Renal pelvis (tissue), 4 donors: ENCODE data around the gene ACAD11. TPM values are rescaled to one million over a fixed set of nuclear protein-coding genes. Genes with fewer than 3 reads are reported as not detected.

ENCODE experiments used
- DNase-seq: peaks from one replicate; pipeline ENCODE4 v3.0.0-alpha.2; 2013
- polyA plus RNA-seq, 3 donors: library from polyadenylated mRNA; unstranded; fragments of 120-200 nt; gene quantifications; one replicate each; pipeline ENCODE4 v1.2.1, GENCODE V29; 2013; ENCODE audit not compliant: insufficient read length in 3 of 3

Gene ACAD11
- polyA plus RNA-seq, 3 donors = 35.5 to 63.4 (median 50.5) TPM

DNA sequence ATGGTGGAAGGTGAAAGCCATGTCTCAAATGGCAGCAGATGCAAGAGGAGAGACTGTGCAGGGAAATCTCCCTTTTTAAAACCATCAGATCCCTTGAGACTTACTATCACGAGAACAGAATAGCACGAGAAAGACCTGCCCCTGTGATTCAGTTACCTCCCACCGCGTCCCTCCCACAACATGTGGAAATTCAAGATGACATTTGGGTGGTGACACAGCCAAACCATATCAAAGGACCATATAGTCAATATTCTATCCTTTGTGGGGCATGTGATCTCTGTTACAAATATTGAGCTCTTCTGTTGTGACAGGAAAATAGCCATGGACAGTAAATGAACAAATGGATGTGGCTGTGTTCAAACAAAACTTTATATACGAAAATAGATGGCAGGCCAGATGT is 139.7 kb downstream of the ACAD11 start:
- no peak for DNase-seq

DNA sequence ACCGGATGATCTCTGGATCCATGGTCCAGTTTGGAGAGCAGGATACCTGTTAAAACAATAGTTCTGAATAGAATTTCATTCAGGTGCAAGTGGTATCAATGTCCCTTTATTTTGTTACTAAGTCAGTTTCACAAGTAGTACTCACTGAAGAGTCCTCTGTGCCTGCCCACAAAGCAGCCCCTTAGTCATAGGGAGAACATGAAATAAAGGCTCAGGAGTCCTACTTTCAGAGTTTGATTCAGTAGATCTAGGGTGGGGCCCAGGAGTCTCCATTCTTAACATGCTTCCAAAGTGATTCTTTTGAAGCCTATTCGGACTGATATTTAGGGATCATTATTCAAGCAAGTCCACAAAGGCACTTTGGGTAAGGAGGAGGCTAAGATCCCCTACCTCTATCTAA is 142.3 kb downstream of the ACAD11 start:
- no peak for DNase-seq

DNA sequence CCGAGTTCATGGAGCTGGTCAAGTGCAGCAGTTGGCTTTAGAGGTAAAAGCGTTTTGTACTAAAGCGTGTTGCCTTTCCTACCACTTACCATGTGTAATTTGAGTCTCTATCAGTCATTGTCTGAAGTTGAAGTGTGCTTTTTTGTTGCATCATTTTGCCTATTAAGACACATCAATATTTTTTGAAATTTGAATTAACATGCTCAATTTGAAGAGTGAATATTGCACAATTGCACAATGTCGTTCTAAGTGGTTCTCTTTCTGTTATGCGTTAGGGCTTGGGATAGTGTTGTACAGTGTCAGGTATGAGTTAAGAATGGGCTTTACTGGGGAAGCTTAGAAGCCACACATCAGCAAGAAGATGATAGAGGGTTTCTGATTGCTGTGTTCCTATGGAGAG is 146.6 kb downstream of the ACAD11 start:
- no peak for DNase-seq

DNA sequence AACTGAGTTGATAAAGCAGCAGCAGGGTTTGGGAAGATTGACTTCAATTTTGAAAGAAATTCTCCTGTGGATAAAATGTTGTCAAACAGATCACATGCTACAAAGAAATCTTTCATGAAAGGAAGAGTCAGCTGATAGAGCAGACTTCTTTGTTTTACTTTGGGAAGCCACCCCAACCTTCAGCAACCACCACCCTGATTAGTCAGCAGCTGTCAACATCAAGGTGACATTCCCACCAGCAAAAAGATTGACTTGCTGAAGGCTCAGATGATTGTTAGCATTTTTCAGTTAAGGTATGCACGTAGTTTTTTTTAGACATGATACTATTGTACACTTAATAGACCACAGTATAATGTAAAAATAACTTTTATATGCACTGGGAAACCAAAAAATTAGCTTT is 150.1 kb downstream of the ACAD11 start:
- DNase-seq = no peak

DNA sequence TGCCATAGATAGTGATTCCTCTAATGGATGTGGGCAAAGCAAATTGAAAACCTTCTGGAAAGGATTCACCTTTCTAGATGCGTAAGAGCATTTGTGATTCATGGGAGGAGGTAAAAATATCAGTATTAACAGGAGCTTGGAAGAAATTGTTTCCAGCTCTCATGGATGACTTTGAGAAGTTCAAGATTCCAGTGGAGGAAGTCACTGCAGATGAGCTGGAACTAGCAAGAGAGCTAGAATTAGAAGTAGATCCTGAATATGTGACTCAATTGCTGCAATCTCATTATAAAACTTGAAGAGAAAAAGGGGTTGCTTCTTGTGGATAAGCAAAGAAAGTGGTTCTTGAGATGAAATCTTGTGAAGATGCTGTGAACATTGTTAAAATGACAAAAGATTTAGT is 150.5 kb downstream of the ACAD11 start:
- DNase-seq = no peak

Other genes with a start within 250 kb of the ACAD11 start
- 10 to 100 TPM; 43.3 to 57.0 (median 53.5) TPM for gene DNAJC13, start 242.3 kb downstream of the ACAD11 start, polyA plus RNA-seq
- 1 to 10 TPM; 1.3 to 3.1 (median 1.3) TPM for gene ACKR4, start 62.5 kb downstream of the ACAD11 start, polyA plus RNA-seq
- gene UBA5, start 520 bp upstream of the ACAD11 start, polyA plus RNA-seq = 10 to 100 TPM; 59.5 to 73.1 (median 72.6) TPM
- gene NPHP3, start 62.6 kb upstream of the ACAD11 start, polyA plus RNA-seq = 10 to 100 TPM; 32.8 to 69.4 (median 58.8) TPM